GM10847 (cell line): Measurements from ENCODE around the gene TOMM34.

ENCODE experiments used
- POLR2A ChIP-seq: IDR thresholded peaks from 2 replicates; pipeline ENCODE4 v1.6.1; 2011; ENCODE audit not compliant: insufficient read length; ENCODE audit errors: extremely low read depth

The TOMM34 gene

GRCh38 chr20:44960103-44960852 lies at the start of gene TOMM34:
TSS of gene TOMM34 (minus strand) at chr20:44960397. CDS start at chr20:44960333, 64 bp downstream.
- peak; percentile 63 for TF ChIP-seq POLR2A

DNA sequence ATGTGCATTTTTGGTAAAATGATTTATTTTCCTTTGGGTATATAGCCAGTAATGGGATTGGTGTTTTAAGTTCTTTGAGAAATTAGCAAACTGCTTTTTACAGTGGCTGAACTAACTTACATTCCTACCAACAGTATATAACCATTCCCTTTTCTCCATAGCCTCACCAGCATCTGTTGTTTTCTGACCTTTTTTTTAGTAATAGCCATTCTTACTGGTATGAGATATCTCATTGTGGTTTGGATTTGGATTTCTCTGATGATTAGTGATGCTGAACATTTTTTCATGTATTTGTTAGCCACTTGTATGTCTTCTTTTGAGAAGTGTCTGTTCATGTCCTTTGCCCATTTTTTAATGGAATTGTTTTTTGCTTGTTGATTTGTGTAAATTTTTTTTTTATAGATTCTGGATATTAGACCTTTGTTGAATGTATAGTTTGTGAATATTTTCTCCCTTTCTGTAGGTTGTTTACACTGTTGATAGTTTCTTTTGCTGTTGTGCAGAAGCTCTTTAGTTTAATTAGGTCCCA lies 48.4 kb upstream of the TOMM34 start:
- TF ChIP-seq POLR2A = no peak

GRCh38 chr20:44997668-44998067 lies 37.5 kb upstream of the TOMM34 start:
- no peak for TF ChIP-seq POLR2A

- no peak for TF ChIP-seq POLR2A
These were observed 37.0 kb upstream of the TOMM34 start for GRCh38 chr20:44997171-44997570.

DNA sequence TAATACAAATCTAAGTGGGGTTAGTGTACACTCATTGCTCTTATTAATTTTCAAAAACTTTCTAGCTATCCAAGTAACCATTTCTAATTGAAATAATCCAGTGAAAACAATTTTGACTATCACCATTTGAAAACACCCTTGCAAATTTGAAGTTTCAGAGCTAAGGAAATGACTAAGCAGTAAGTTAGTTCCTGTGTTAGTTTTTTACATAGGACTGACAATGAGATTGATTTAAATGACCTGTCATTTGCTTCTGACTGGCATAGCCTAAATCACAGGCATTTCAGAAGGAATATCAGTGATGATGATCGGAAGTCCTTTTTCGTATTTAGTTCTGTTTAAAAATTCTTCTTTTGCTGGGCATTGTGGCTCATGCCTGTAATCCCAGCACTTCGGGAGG lies 33.1 kb upstream of the TOMM34 start:
- no peak for TF ChIP-seq POLR2A

DNA sequence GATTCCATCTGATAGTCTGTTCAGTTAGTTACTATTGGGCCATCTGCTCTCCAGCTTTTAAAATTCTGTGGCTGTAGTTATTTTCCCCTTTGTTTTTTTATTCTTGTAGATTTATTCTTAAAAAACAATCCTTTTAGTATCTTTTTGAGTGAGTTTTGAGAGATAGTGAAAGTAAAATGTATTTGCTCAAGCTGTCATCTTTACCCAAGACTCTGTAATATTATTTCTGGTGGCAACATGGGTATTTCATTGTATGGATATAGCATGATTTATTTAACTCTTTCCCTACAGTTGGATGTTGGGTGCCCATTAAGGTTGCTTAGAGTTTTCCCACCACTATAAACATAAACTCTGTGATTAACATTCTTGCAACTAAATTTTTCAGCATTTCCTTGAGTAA lies 30.8 kb upstream of the TOMM34 start:
- TF ChIP-seq POLR2A = no peak

DNA sequence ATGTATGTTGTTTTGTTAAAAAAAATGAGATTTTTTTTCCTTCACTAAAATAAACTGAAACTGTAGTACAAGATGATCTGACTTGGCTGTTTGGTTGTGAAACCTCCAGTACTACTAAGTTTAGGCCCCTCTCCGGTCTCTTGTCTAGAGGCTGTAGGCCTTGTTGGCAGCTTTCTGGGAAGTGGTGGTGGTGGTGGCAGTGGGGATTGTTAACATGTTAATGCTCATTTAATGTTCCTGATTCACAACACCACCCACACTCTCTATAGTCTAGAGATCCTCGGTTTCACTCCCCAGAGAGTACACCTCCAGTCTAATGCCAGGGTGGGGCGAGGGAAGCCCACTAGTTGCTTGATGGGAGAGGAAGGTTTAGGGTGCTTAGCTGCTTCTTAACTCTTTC lies 30.2 kb upstream of the TOMM34 start:
- no peak for TF ChIP-seq POLR2A

GRCh38 chr20:44988631-44989171 lies 28.5 kb upstream of the TOMM34 start:
- TF ChIP-seq POLR2A = no peak

- no peak for TF ChIP-seq POLR2A
These were observed 23.0 kb upstream of the TOMM34 start for GRCh38 chr20:44983093-44983674.

DNA sequence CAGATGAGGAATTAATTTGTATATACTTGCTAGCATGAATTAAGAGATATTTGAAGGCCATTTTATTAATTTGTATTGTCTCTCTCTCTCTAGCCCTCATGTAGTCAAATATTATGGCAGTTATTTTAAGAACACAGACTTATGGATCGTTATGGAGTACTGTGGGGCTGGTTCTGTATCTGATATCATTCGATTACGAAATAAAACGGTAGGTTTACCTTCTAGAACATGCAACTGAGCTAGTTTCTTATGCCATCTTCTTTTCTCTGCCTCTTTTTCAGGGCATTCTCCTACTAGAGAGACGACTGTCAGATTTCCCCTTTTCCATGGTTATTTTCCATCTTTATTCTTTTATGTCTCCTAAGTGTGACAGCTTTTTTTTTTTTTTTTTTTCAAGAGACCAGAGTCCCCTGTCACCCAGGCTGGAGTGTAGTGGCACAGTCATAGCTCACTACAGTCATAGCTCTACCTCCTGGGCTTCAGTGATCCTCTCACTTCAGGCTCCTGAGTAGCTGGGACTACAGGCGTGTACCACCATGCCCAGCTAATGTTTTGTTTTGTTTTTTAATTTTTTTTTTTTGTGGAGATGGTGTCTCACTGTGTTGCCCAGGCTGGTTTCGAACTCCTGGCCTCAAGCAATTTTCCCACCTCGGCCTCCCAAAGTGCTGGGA lies 21.7 kb upstream of the TOMM34 start:
- no peak for TF ChIP-seq POLR2A

DNA sequence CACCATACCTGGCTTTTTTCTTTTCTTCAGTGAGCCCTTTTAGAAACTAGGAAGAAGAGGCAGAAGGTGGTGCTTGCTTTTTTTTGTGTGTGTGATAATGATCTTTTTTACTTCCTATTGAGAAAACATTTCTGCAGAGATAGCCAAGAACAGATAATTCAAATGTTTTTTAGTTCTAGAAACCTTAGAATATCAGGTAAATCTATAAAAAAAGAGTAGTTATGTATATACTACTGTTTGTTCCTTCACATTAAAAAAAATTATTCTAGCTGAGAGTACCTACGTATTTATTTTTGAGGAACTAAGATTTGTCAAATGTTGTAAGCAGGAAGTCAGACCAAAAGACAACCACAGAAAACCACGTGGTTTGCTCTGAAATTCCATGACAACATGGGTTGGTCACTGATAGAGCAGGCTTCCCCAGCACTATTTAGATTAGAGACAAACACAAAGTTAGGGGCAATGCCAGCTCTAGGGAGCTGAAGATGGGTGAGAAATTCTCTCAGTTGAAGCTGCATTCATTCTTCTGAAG lies 19.0 kb upstream of the TOMM34 start:
- no peak for TF ChIP-seq POLR2A

DNA sequence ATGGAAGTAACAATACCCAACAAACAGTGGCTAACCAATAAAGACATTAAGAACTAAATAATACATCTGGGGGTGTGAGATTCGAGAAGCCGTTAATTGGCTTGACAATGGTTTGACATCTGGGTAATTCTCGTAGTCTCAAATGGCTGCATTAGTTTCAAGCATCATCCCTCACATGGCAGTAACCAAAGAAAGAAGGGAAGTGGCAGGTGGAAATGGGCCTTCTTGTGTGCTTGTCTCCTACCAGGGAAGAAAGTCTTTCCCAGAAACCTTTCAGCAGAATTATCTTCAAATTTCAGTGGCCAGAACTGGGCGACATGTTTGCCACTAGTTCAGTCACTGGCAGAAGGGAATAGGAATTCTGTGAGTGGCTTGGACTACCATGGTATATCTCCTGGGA lies 16.5 kb upstream of the TOMM34 start:
- TF ChIP-seq POLR2A = no peak

DNA sequence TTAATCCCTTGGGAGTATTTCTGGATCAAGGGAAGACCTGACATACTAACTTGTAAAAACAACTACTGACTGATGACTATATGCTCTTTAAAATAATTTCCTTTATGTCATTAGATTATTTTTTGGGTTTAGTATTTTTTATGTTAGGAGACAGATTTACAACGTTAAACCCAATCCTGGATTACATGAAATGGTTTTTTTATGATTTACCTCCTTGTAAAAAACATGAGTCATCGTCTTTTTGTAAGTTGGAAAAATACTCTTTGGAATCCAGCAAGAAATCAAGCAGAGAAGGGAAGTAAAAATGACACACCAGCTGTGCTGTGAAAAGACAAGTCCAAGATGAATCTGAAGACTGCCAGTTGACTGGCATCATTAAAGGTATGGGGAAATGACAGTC lies 12.9 kb upstream of the TOMM34 start:
- no peak for TF ChIP-seq POLR2A

- TF ChIP-seq POLR2A = no peak
These were observed 10.1 kb upstream of the TOMM34 start for GRCh38 chr20:44970243-44970757.

- TF ChIP-seq POLR2A = no peak
These were observed 9.2 kb upstream of the TOMM34 start for GRCh38 chr20:44969300-44969894.
